ENCODE results near the gene PLEK2.

PLEK2 gene

DNA sequence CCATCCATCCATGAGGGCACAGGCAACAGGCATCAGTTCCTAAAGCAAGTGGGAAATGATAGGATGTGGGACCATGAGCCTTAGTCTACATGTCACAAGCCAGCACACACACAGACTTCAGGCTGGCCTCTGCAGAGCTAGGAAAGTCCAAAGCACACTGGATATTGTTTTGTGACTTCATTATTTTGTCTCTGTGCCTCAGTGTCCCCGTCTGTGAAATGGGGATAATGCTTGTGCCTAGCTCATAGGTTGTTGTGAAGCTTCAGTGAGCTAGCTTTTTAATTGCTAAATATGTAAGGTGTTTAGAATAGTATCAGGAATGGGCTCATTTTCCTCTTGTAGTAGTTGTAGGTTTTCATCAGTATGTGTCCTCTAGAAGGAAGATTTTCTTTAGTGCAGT, 27.0 kb upstream of the PLEK2 start:
- no peaks in the 10 kb centered on the region for H3K9me3 Mint-ChIP-seq
- no peaks in the 10 kb centered on the region for H3K36me3 Mint-ChIP-seq
- no peaks in the 10 kb centered on the region for H3K4me1 Mint-ChIP-seq
- peaks cover 2% of the 10 kb centered on the region for H3K27me3 Mint-ChIP-seq
- no peak overlapping the region for H3K4me3 Mint-ChIP-seq
- H3K27ac Mint-ChIP-seq = no peak overlapping the region

DNA sequence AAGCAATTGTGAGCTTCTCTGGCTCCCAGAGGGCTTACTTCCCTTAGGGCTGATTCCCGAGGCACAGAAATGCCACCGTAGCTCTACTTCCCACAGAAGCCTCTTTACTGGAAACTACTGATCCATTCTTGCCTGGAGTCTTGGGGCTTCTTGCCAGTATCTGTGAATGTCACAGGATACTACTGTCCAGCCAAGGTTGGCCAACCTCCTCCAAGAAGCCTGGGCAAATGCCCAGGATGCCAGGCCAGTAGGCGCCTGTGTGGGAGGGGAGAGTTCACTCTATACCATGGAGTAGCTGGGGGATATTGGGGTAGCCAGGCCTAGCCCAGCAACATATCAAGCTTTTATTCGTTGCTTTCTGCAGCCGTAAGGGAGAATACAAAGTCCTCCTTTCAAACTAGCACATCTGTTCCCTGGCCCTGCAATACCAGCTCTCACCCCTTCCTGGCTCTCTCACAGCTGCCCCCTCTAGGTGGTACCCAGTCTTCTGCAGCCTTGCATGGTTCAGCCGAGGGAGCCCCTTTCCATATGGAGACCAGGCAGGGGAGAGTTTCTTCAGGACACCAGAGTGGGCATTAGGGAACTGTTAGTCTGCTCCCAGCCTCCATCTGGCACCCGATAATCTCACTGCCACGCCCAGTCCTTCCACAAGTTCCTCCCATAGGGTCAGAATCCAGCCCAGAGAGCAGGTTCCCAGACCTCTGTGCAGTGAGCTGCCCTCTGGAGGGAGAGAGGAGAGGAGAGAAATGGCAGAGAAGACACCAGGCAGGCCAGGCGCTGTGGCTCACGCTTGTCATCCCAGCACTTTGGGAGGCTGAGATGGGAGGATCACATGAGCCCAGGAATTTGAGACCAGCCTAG, 24.3 kb upstream of the PLEK2 start:
- H3K27ac Mint-ChIP-seq = no peak overlapping the region
- peaks cover 2% of the 10 kb centered on the region for H3K27me3 Mint-ChIP-seq
- H3K4me3 Mint-ChIP-seq = no peak overlapping the region
- H3K9me3 Mint-ChIP-seq = no peaks in the 10 kb centered on the region
- H3K4me1 Mint-ChIP-seq = no peaks in the 10 kb centered on the region
- no peaks in the 10 kb centered on the region for H3K36me3 Mint-ChIP-seq

DNA sequence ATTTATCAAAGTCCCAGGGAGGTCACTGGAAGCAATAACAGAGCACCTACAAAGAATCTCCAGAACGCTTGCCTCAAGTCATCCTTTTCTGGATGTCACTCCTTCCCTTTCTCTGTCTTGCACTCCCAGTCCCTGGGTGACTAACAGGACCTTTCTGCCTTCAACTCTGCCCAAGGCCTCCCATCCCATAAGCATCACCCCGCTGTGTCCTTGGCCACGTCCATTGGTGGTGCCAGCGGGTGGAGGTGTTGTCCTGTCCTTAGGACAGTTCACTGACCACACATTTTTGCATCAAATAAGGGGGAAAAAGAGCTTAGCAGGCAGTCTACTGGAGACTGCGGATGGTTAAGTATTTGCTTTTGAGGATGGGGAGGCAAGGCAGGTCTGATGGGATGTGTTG, 23.6 kb upstream of the PLEK2 start:
- H3K27ac Mint-ChIP-seq = no peak overlapping the region
- H3K4me1 Mint-ChIP-seq = no peaks in the 10 kb centered on the region
- H3K9me3 Mint-ChIP-seq = no peaks in the 10 kb centered on the region
- H3K4me3 Mint-ChIP-seq = no peak overlapping the region
- peaks cover 2% of the 10 kb centered on the region for H3K27me3 Mint-ChIP-seq
- H3K36me3 Mint-ChIP-seq = no peaks in the 10 kb centered on the region

DNA sequence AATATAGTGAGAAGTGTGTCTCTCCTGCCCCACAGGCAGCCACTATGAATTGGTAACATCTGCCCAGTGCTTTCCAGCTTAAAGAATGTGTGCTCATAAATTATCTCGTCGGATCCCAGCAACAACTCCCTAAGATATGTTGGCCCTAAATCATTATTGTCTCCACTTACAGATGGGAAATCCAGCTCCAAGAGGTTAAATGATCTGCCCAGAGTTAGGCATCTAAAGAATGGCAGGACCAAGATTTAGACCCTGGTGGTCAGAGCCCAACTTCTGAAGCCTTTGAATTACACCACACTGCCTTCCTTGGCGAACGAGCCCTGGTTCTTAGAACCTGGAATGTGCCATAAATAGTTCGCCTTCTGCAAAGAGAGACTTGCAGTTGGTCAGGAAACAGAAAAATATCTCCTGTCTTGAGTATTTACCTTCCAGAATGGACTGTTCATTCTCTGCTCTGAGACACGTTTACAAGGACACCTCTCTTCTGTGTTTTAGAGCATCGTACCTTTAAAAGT, 20.1 kb upstream of the PLEK2 start:
- H3K36me3 Mint-ChIP-seq = no peaks in the 10 kb centered on the region
- H3K9me3 Mint-ChIP-seq = no peaks in the 10 kb centered on the region
- no peak overlapping the region for H3K27ac Mint-ChIP-seq
- no peak overlapping the region for H3K4me3 Mint-ChIP-seq
- peaks cover 1% of the 10 kb centered on the region for H3K27me3 Mint-ChIP-seq
- no peaks in the 10 kb centered on the region for H3K4me1 Mint-ChIP-seq

DNA sequence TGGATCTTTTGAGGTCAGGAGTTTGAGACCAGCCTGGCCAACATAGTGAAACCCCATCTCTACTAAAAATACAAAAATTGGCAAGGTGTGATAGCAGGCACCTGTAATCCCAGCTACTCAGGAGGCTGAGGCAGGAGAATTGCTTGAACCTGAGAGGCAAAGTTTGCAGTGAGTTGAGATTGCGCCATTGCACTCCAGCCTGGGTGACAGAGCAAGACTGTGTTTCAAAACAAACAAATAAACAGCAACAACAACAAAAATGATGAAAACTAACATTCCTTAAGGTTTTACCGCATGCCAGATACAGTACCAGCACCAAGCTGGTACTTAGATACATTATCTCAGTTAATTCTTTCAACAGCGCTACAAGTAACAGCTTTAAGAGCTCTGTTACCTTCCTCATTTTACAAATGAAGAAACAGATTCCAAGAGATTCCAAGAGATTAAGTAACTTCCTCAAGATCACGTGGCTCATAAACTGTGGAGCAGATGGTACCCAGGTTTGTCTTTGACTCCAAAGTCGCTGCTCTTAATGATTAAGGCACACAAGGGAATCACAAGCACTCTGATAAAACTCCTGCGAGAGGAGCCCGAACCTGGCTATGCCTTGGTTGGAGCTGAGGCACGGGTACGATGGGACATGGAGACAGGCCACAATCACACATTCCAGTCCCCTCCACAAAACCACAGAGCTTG, 17.7 kb upstream of the PLEK2 start:
- Mint-ChIP-seq H3K27me3 (peaks cover 7% of the 10 kb centered on the region), H3K9me3 (no peaks in the 10 kb centered on the region), H3K36me3 (no peaks in the 10 kb centered on the region), H3K27ac (no peak overlapping the region), H3K4me1 (no peaks in the 10 kb centered on the region), H3K4me3 (no peak overlapping the region)

DNA sequence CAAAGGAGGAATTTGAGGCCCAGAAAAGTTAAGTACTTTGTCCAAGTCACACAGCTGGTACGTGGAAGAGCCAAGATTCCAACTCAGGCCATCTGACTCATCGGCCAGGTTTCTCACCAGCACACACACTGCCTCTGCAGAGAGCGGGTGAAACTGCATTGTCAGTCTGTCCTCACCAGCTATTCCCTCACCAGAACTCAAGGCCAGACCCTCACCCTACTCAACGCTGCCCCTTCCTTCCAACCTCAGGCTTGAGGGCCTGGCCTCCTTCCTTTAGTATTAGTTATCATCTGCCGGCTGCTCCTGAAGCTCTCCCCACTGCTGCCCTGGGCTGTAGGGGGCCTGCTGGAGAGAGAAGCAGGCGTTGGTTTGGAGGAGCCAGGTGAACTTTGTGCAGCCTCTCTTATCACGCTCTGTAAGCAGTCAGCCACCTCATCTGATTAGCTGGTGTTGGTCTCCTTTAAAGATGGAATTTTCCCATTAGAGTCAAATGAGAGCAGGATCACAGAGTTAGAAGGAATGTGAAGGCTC, 16.6 kb upstream of the PLEK2 start:
- Mint-ChIP-seq H3K27me3 (peaks cover 7% of the 10 kb centered on the region), H3K27ac (no peak overlapping the region), H3K4me3 (no peak overlapping the region), H3K9me3 (no peaks in the 10 kb centered on the region), H3K4me1 (no peaks in the 10 kb centered on the region), H3K36me3 (no peaks in the 10 kb centered on the region)

DNA sequence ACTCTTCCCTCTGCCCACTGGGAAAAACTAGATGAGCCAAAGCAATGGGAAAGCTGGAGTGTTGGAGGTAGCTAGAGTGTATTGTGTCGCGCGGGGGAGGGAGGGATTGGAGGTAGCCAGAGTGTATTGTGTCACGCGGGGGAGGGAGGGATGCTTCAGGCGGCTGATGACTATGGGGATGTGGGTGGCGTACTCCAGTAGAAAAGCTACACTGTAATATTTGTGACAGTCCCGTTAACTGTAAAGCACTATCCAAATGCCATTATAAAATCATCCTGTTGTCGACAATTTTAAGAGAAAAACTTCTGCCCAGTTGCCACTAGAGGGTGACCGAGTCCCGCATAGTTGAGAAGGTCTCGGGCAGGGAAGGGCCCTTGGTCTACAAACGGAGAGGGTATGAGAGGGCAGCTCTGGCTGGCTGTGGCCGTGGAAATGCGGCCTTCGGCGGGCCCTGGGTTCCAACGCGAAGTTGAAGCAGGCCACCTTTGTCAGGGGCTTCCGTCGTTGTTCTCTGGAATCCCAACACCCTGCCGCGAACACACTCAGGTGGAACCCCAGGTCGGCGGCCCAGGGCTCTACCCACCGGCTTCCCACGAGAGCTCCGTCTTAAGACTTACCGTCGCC, 15.1 kb upstream of the PLEK2 start:
- peaks cover 7% of the 10 kb centered on the region for H3K27me3 Mint-ChIP-seq
- no peak overlapping the region for H3K27ac Mint-ChIP-seq
- H3K4me3 Mint-ChIP-seq = no peak overlapping the region
- no peaks in the 10 kb centered on the region for H3K9me3 Mint-ChIP-seq
- H3K4me1 Mint-ChIP-seq = no peaks in the 10 kb centered on the region
- no peaks in the 10 kb centered on the region for H3K36me3 Mint-ChIP-seq

DNA sequence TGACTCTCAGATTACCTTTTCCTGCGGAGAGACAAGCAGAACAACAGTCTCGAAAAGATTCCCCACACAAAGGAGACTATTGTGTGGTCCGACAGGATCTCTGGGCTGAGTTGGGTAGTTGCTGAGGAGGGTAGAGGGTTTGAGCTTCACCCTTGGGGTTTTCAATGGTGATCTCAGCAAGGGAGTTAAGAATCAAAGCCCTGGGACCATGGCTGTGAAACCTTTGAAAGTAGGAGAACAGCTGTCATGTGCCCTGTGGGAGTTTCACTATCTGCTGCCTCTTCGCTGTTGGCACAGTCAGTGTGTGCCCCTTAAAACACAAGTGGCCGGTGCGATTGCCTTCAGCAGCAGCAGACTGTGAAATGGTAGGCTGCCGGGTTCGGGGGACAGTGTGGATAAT, 14.2 kb upstream of the PLEK2 start:
- Mint-ChIP-seq H3K27ac (no peak overlapping the region), H3K36me3 (no peaks in the 10 kb centered on the region), H3K4me3 (no peak overlapping the region), H3K9me3 (no peaks in the 10 kb centered on the region), H3K27me3 (peaks cover 7% of the 10 kb centered on the region), H3K4me1 (no peaks in the 10 kb centered on the region)

DNA sequence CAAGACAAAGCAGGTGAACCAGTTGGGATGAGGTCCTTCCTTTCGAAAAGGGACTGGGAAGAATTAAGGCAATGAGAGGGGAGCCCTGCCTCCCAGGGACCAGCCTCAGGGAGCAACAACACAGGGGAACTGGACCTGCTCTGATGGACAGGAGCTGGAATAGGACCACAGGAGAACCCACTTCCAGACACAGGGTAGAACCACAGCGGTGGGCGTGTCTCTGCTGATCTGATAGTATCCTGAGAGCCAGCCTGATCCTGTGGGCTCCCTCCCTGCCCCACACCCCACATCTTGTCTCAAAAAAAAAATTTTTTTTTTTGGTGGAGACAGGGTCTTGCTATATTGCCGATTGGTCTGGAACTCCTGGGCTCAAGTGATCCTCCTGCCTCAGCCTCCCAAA, 13.6 kb upstream of the PLEK2 start:
- no peaks in the 10 kb centered on the region for H3K36me3 Mint-ChIP-seq

DNA sequence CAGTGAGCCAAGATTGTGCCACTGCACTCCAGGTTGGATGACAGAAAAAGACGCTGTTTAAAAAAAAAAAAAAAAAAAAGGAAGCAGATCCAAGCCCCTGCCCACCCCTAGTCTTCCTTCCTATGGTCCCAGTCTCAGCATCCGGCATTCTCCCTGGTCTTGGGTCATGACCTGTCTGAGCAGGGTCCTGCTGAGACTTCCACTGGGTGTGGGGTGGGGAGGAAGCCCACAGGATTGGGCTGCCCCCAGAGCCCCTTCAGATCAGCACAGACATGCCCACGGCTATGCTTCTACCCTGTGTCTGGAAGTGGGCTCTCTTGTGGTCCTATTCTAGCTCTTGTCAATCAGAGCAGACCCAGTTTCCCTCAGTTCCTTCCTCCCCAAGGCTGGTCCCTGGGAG, 12.6 kb upstream of the PLEK2 start:
- Mint-ChIP-seq H3K27me3 (peaks cover 7% of the 10 kb centered on the region), H3K9me3 (no peaks in the 10 kb centered on the region), H3K4me1 (no peaks in the 10 kb centered on the region), H3K4me3 (no peak overlapping the region), H3K36me3 (no peaks in the 10 kb centered on the region), H3K27ac (no peak overlapping the region)

More for the DNA sequence above, 13.6 kb upstream of the PLEK2 start:
- no peaks in the 10 kb centered on the region for H3K4me1 Mint-ChIP-seq
- H3K9me3 Mint-ChIP-seq = no peaks in the 10 kb centered on the region
- H3K4me3 Mint-ChIP-seq = no peak overlapping the region
- no peak overlapping the region for H3K27ac Mint-ChIP-seq
- peaks cover 7% of the 10 kb centered on the region for H3K27me3 Mint-ChIP-seq

DNA sequence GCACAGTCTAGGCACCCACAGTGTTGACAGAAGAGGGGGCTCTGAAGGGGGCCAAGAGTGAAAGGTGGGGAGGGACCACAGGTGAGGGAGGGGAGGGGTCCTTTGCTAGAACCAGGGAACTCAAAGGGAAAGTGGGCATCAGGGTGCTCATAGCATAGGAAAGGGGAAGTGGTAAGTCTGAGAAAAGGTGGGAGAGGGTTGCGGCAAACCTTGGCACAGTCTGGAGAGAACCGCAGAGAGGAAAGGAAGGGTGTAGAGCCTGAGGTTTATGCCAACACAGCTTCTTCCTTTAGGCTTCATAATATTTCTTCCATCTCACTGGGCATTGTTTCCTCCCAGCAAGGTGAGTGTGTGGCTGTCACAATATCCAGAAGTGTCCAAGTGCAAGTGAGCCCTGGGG, 11.5 kb upstream of the PLEK2 start:
- no peaks in the 10 kb centered on the region for H3K36me3 Mint-ChIP-seq
- peaks cover 7% of the 10 kb centered on the region for H3K27me3 Mint-ChIP-seq
- no peak overlapping the region for H3K4me3 Mint-ChIP-seq
- no peak overlapping the region for H3K27ac Mint-ChIP-seq
- H3K9me3 Mint-ChIP-seq = no peaks in the 10 kb centered on the region
- H3K4me1 Mint-ChIP-seq = no peaks in the 10 kb centered on the region

DNA sequence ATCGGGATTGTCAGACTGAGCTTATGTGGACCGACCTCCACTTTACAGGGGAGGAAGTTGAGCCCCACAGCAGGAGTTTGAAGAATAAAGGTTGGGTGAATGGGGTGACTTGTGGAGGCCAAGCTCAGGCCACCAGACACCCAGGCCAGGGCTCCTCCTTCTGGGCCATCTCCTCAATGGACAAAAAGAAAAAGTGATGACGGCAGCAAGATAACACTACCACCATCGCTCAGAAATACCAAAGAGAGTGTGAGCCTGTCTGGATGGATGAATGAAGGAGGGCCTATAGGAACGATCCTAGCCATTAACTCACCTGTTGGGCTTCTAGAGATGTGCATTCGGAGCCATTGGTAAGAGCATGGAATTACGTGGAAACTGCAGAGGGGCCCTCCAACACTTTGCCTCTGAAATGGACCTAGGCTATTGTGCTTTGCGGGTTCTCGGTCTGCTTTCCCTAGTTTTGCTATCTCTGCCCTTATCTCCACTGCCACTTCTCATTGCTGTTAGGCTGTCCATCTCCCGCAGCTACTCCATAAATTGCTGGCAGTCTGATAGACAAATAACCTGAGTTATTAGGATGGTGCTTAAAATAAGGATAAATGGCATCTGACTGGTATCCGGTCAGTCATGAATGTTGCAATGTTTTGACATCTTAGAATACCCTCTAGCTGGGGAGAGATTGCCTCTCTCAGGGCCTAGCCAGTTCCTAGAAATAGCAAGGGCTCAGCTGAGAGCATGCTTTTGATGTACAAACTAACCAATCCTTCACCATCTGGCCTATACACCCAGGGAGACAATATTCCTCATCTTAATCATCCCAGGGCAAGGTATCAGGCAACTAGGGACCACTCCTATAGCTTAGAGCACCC, 9.6 kb upstream of the PLEK2 start:
- Mint-ChIP-seq H3K9me3 (no peaks in the 10 kb centered on the region), H3K27me3 (peaks cover 5% of the 10 kb centered on the region), H3K27ac (no peak overlapping the region), H3K36me3 (no peaks in the 10 kb centered on the region), H3K4me3 (no peak overlapping the region), H3K4me1 (no peaks in the 10 kb centered on the region)

DNA sequence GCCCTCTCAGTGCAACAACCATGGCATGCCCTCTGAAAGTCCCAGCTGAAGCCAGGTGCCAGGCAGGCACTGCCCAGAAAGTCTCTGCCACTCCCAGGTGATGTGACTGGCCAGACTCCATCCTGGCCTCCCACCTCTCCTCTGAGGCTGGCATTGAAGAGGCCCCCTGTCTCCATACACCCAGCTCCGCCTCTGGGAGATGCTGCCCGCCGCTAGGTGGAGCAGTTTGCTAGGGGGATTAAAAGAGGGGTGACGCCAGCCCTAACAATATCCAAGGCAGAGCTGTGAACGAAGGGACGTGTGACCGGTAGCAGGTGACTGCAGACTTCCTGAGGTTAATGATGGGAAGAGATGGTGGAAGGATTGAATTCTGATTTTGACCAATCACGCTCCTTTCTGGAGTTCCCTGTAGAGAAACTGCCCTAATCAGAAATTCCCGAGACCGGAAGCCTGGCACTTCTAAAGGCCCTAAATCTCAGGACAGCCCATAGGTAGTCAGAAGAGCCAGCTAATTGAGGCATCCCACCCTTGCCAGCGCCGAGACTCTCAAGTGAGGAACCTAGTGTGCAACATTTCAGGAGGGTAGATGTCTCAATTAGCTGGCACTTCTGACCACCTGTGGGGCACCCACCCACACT, 8.3 kb upstream of the PLEK2 start:
- no peak overlapping the region for H3K27ac Mint-ChIP-seq
- H3K4me3 Mint-ChIP-seq = no peak overlapping the region
- no peaks in the 10 kb centered on the region for H3K4me1 Mint-ChIP-seq
- H3K36me3 Mint-ChIP-seq = no peaks in the 10 kb centered on the region
- no peaks in the 10 kb centered on the region for H3K9me3 Mint-ChIP-seq
- peaks cover 3% of the 10 kb centered on the region for H3K27me3 Mint-ChIP-seq

DNA sequence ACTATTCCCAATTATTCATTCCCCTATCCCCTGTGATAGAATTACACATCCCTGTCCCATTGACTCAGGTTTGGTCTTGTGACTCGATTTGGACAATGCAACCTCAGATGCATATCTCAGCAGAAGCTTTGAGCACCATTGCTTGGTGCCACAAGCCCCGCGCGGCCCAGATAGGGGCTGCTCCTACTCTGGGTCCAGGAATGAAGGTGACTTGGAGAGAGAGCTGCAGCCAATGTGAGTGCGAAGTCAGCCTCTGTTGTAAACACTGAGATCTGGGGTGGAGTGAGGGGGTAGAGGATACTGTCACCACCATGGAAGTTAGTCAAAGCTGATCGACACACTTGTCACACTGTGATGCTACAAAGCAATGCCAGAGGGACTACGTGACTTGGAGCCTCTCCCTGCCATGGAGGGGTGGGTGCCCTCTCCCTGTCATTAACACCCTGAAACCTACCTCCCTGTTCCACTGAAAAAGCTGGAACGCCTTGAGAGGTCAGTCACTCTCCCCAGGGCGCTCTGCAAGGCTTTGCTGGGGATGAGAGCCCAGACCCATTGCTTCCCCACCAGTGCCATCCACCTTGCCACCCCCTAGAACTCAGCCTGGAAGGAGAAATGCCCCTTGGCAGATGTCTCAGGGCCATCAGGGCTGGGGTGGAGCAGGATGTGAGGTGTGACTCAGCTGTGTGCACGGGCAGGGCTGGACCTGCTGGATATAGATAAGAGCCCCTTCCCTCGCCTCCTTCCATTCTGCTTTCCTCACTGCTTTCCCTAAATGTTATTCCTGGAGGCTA, 6.6 kb upstream of the PLEK2 start:
- Mint-ChIP-seq H3K27ac (no peak overlapping the region), H3K4me1 (peaks cover 9% of the 10 kb centered on the region), H3K27me3 (no peaks in the 10 kb centered on the region), H3K4me3 (no peak overlapping the region), H3K9me3 (no peaks in the 10 kb centered on the region), H3K36me3 (no peaks in the 10 kb centered on the region)

All from activated naive CD4-positive, alpha-beta T cell treated with anti-CD3 and anti-CD28 coated beads, Interleukin-2, amount 50 U/mL, for 24 hours (primary cell).